HepG2 (cell line): Measurements from ENCODE around the gene RHBDD3. TPM values are rescaled to one million over a fixed set of nuclear protein-coding genes. Genes with fewer than 3 reads are reported as not detected.

Experiments
- ATAC-seq: fragments of 200-7000 bp; cut with Tn5 transposase; 3 replicates; pipeline ENCODE4 v1.9.1; 2020; ENCODE audit warnings: mild to moderate bottlenecking, moderate library complexity
- BruUV-seq: library from RNA; stranded (reverse); fragments of 400-500 nt; replicated peaks from 2 replicates; lab custom pipeline; 2021; lab: Mats Ljungman, UMichigan
- CTCF ChIA-PET: fragments of 300-600 bp; formaldehyde crosslinking; extraction: SDS; loops from one replicate; lab custom pipeline; 2021; ENCODE audit warnings: low total read pairs, inconsistent platforms, low intra/inter-chr PET ratio; lab: Yijun Ruan, JAX
- POLR2A ChIA-PET: fragments of 350-600 bp; sonication (Branson Sonifier 250); formaldehyde crosslinking; loops from one replicate; lab custom pipeline; 2020; ENCODE audit warnings: antibody characterized with exemption, inconsistent platforms; lab: Yijun Ruan, JAX
- DNase-seq: peaks from one replicate; pipeline ENCODE4 v3.0.0-alpha.2; 2015; ENCODE audit warnings: low spot score
- FAIRE-seq: peaks from 3 replicates; lab custom pipeline; 2011; peaks lifted over from hg19 to GRCh38; lab: Jason Lieb, UNC
- H2AFZ ChIP-seq: one replicate; pipeline ENCODE4 v1.6.1; 2011; ENCODE audit warnings: low read length, inconsistent platforms
- H3K27ac ChIP-seq: fragments of 300-600 bp; 3 replicates; pipeline ENCODE4 v1.8.0; 2011; ENCODE audit warnings: mixed run types, mild to moderate bottlenecking, mixed read lengths, low read length, inconsistent platforms; ENCODE audit not compliant: insufficient read depth; ENCODE audit errors: extremely low read length
- H3K27me3 ChIP-seq, 2 experiments: fragments of 200-600 bp in 1 of 2; 2 replicates in 1 of 2; 3 replicates in 1 of 2; pipeline versions ENCODE4 v1.6.0 to v1.8.0; 2011; ENCODE audit warnings: low read length in 2 of 2, mild to moderate bottlenecking in 2 of 2, moderate library complexity in 2 of 2, inconsistent platforms in 1 of 2; ENCODE audit not compliant: insufficient read depth in 2 of 2, control insufficient read depth in 1 of 2
- H3K36me3 ChIP-seq, 2 experiments: fragments of 200-600 bp in 1 of 2; replicated peaks in 1 of 2; 2 replicates in 1 of 2; 3 replicates in 1 of 2; pipeline versions ENCODE4 v1.5.1 to v1.8.0; 2011; ENCODE audit warnings: low read length in 2 of 2, inconsistent platforms in 1 of 2; ENCODE audit not compliant: insufficient read depth in 2 of 2, control insufficient read depth in 1 of 2
- H3K4me1 ChIP-seq: 2 replicates; pipeline ENCODE4 v1.5.1; 2012; ENCODE audit warnings: low read length, inconsistent platforms; ENCODE audit not compliant: insufficient read depth
- H3K4me2 ChIP-seq: 2 replicates; pipeline ENCODE4 v1.6.0; 2011; ENCODE audit warnings: low read depth, low read length, inconsistent platforms
- H3K4me3 ChIP-seq, 3 experiments: fragments of 200-600 bp in 1 of 3; sonication (generic), shearing (Covaris generic) in 1 of 3; replicated peaks in 1 of 3; 2 replicates each; pipeline ENCODE4 v1.5.1; 2011 to 2016; ENCODE audit warnings: low read length in 3 of 3, inconsistent platforms in 2 of 3, low read depth in 2 of 3, mild to moderate bottlenecking in 2 of 3, control low read depth in 1 of 3, mixed read lengths in 1 of 3; ENCODE audit not compliant: insufficient read depth in 1 of 3
- H3K79me2 ChIP-seq: one replicate; pipeline ENCODE4 v1.6.1; 2011; ENCODE audit warnings: low read length, inconsistent platforms; ENCODE audit not compliant: insufficient read depth
- H3K9ac ChIP-seq: 2 replicates; pipeline ENCODE4 v1.6.0; 2011; ENCODE audit warnings: mild to moderate bottlenecking, low read depth, low read length, inconsistent platforms; ENCODE audit not compliant: insufficient read depth
- H3K9me3 ChIP-seq: 2 replicates; pipeline ENCODE4 v1.5.1; 2012; ENCODE audit warnings: mild to moderate bottlenecking, low read length
- H4K20me1 ChIP-seq: 2 replicates; pipeline ENCODE4 v1.6.0; 2011; ENCODE audit warnings: inconsistent platforms, mild to moderate bottlenecking, low read length, moderate library complexity; ENCODE audit not compliant: insufficient read depth
- MXI1 ChIP-seq: IDR thresholded peaks from 3 replicates; pipeline ENCODE4 v1.6.1; 2012; ENCODE audit warnings: low read depth, low read length, inconsistent platforms, borderline replicate concordance
- NR3C1 ChIP-seq: sonication (generic); formaldehyde crosslinking; IDR thresholded peaks from 2 replicates; pipeline ENCODE4 v1.4.0; 2020; ENCODE audit warnings: missing genetic modification reagents
- RFX3 ChIP-seq: IDR thresholded peaks from 2 replicates; pipeline ENCODE4 v1.6.1; 2016; ENCODE audit warnings: missing biosample characterization, missing genetic modification reagents
- TAF15 ChIP-seq: fragments of 200-400 bp; formaldehyde crosslinking; IDR thresholded peaks from one replicate; pipeline ENCODE4 v1.6.1; 2018; ENCODE audit warnings: mild to moderate bottlenecking, low read depth, low read length; ENCODE audit not compliant: poor library complexity, severe bottlenecking
- WGBS: methylation state at CpG from one replicate; pipeline ENCODE4 v1.1.6; 2017; ENCODE audit warnings: low lambda C conversion rate; 5-methylcytosine and 5-hydroxymethylcytosine counted together
- in situ Hi-C: cut with HindIII; loops from 2 replicates; pipeline ENCODE4 v1.10.0; 2017; ENCODE audit warnings: low pct_unique_long_range_greater_than_20kb; ENCODE audit not compliant: extremely low pct_ligation_motif_present
- intact Hi-C: fragments of 100-400 bp; cut with micrococcal nuclease; formaldehyde crosslinking; loops from one replicate; pipeline ENCODE4 v1.10.0; 2022; ENCODE audit not compliant: unreplicated experiment
- polyA plus RNA-seq, 8 experiments: library from polyadenylated mRNA; depleted of rRNA in 3 of 8; stranded (reverse) in 7 of 8; unstranded in 1 of 8; fragments of >200 nt; fragmentation: Illumina TruSeq in 4 of 8; extraction: Trizol in 4 of 8; gene quantifications; 2 replicates each; pipeline versions ENCODE4 v1.2.1 to v1.2.3, GENCODE V29; 2011 to 2016; ENCODE audit warnings: low read depth in 4 of 8, missing spikeins in 1 of 8, mixed read lengths in 1 of 8; ENCODE audit not compliant: insufficient read depth in 1 of 8
- total RNA-seq, 5 experiments: library from RNA; depleted of rRNA; stranded (reverse); fragments of >200 nt; fragmentation: Illumina TruSeq; extraction: Trizol; gene quantifications; 2 replicates each; pipeline ENCODE4 v1.2.3, GENCODE V29; 2016; ENCODE audit warnings: low read depth in 1 of 5
- TF ChIP-seq, protein P1 (sequence below): sonication (generic); formaldehyde crosslinking; IDR thresholded peaks from 2 replicates; pipeline ENCODE4 v1.4.0; 2020; ENCODE audit warnings: missing genetic modification reagents

RHBDD3 gene
- total and polyA plus RNA-seq, 2 of the 13 experiments (the other 11 are each of a cell fraction or from before 2014, with no cell fraction given): 12.1 to 26.7 TPM

DNA sequence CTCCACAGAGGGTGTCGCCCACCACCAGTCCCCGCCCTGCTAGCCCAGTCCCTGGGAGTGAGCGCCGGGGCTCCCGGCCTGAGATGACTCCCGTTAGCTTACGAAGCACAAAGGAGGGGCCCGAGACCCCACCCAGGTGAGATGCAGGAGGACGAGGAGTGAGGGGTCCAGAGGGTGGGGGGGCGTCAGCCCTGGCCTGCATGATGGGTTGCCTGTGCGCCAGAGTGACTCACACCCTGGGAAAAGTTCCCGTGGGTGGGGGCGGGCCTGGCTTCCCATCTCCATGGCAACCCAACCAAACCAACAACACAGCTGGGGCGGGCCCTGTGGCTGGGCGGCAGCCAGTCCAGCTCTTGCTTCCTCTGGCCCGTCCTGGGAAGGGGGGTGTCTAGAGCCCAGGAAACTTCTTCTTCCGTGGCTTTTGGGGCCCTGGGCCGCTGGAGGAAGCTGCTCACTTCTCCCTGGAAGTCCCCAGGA lies 43.1 kb upstream of the RHBDD3 start (continued):
- TF ChIP-seq, protein P1, sequence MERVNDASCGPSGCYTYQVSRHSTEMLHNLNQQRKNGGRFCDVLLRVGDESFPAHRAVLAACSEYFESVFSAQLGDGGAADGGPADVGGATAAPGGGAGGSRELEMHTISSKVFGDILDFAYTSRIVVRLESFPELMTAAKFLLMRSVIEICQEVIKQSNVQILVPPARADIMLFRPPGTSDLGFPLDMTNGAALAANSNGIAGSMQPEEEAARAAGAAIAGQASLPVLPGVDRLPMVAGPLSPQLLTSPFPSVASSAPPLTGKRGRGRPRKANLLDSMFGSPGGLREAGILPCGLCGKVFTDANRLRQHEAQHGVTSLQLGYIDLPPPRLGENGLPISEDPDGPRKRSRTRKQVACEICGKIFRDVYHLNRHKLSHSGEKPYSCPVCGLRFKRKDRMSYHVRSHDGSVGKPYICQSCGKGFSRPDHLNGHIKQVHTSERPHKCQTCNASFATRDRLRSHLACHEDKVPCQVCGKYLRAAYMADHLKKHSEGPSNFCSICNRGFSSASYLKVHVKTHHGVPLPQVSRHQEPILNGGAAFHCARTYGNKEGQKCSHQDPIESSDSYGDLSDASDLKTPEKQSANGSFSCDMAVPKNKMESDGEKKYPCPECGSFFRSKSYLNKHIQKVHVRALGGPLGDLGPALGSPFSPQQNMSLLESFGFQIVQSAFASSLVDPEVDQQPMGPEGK (CRISPR knock-in tag): peak; percentile 72
- peak; percentile 87 for TF ChIP-seq RFX3
- TF ChIP-seq MXI1: peak; percentile 78; the same call in 1 of the 3 replicates
- TF ChIP-seq, all 625 proteins: peak for 17

DNA sequence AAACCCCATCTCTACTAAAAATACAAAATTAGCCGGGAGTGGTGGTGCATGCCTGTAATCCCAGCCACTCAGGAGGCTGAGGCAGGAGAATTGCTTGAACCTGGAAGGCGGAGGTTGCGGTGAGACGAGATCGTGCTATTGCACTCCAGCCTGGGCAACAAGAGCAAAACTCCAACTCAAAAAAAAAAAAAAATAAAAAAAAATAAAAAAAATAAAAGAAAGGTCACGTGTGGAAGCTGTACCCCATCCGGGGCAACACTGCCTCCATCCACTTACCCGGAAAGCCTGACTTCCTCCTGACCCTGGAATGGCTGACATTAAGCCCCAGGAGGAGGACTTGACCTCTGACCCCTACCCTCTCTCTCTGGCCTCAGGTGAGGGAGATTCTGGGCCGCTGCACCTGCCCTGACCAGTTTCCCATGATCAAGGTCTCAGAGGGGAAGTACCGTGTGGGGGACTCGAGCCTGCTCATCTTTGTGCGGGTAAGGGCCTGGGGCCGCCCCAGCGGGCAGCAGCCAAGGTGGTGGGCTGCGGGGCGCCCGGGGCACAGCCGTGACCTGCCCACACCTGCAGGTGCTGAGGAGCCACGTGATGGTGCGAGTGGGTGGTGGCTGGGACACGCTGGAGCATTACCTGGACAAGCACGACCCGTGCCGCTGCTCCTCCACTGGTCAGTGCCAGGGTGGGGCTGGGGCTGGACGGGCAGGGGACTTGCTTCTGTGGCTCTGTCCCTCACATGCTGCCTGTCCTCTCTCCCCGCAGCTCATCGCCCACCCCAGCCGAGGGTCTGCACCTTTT lies 42.5 kb upstream of the RHBDD3 start:
- ChIA-PET POLR2A (no interaction called here), CTCF (no interaction called here)
- Histone ChIP-seq H3K36me3 (no peaks in the 10 kb centered on the region), H4K20me1 (no peaks in the 10 kb centered on the region), H2AFZ (no peak overlapping the region), H3K4me1 (peaks cover 66% of the 10 kb centered on the region), H3K27ac (no peak overlapping the region), H3K9me3 (no peaks in the 10 kb centered on the region), H3K4me3 (no peak overlapping the region)
- DNase-seq: no peak
- FAIRE-seq: no peak
- no peak for TF ChIP-seq NR3C1 (CRISPR knock-in tag)
- peak; percentile 14 for TF ChIP-seq TAF15
- TF ChIP-seq, all 625 proteins: peak for 1
- in situ Hi-C loops: no loop called here
- H3K4me2 ChIP-seq: no peak overlapping the region; the same call in 1 of the 2 replicates
- 58% methylated on average over 14 of the region's 28 CpGs for WGBS
- no peak for ATAC-seq
- H3K79me2 ChIP-seq: no peaks in the 10 kb centered on the region
- H3K27me3 ChIP-seq: peaks cover 5 to 23% of the 10 kb centered on the region in 2 experiments; a peak in 4 of 5 replicates
- no peak overlapping the region for H3K9ac ChIP-seq
- BruUV-seq: no TSS peak
- intact Hi-C loops: no loop called here
